ENCODE measurements around the gene ABCB10.
A peak's percentile ranks its signal among the peaks of the same experiment; 100 is the strongest.

The ABCB10 gene

GRCh38 chr1:229582715-229583114, 24.2 kb upstream of the ABCB10 start:
- no peak overlapping the region for H4K91ac ChIP-seq (ENCODE audit: low read depth, low read length)

DNA sequence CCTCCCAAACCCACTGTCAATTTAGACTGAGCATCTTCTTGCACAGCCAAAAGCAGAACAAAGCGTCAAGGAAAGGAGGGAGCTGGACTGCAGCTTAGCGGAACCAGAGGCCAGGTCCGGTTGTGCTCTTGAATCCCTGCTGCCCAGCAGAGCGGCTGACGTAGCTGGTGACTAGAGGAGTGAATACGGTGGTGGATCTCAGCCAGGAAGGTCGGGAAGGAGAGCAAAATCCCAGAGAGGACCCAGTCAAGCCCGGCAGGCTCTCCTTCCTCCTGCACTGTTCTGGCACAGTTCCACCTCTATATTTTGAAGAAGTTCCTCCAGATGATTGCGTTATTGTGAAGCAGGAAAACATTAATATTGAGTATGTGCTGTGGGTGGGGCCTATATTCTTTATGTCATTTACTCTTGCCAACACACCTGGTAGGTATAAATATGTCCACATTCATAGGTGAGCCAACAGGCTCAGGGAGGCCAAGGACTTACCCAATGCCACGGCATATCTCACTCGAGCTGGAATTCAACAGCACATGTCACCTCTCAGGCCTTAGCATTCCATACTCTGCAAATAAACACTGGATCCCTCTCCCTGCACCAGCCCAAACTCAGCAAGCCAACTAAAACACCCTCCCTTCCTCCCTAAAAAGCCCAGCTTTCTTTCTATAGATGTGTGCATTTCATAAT, 23.6 kb upstream of the ABCB10 start:
- Histone ChIP-seq H3K79me2 (ENCODE audit: control insufficient read depth, insufficient read depth, low read length, poor library complexity) (no peaks in the 10 kb centered on the region), H4K91ac (ENCODE audit: low read depth, low read length) (no peak overlapping the region), H4K12ac (ENCODE audit: low read depth, low read length) (no peak overlapping the region), H3K27ac (ENCODE audit: low read depth, low read length) (no peak overlapping the region), H2BK120ac (ENCODE audit: insufficient read depth, low read length, poor library complexity) (no peak overlapping the region), H3K23ac (ENCODE audit: low read length) (no peak overlapping the region), H3K27me3 (ENCODE audit: insufficient read depth, low read length) (no peaks in the 10 kb centered on the region), H3K14ac (ENCODE audit: low read length) (no peak overlapping the region), H3K79me1 (ENCODE audit: low read length) (no peaks in the 10 kb centered on the region), H3K4ac (ENCODE audit: low read depth, low read length) (no peak overlapping the region), H3K4me2 (ENCODE audit: low read length) (no peak overlapping the region), H3K4me3 (ENCODE audit: low read depth, low read length) (no peak overlapping the region), H2AFZ (ENCODE audit: insufficient read depth, low read length, poor library complexity) (no peak overlapping the region), H3K18ac (ENCODE audit: low read length) (no peak overlapping the region), H3K36me3 (ENCODE audit: control insufficient read depth in 1 of 2, insufficient read depth in 2 of 2, low read length in 2 of 2) (no peaks in the 10 kb centered on the region), H4K8ac (ENCODE audit: low read depth, low read length) (no peak overlapping the region), H2BK5ac (ENCODE audit: low read depth, low read length, poor library complexity) (no peak overlapping the region), H3K9me3 (ENCODE audit: insufficient read depth, low read depth, low read length) (no peaks in the 10 kb centered on the region), H2BK12ac (ENCODE audit: low read length) (no peak overlapping the region), H2AK5ac (ENCODE audit: low read length) (no peak overlapping the region), H3K9ac (ENCODE audit: low read length) (no peak overlapping the region), H3K4me1 (ENCODE audit: control insufficient read depth in 1 of 2, insufficient read depth in 2 of 2, low read length in 2 of 2) (no peaks in the 10 kb centered on the region)
- WGBS (ENCODE audit: extremely low coverage, insufficient coverage, insufficient read length): no CpG with 5 or more reads among the region's 11 CpGs
- peak in 1 of 2 donors; percentile 35 for DNase-seq

More at GRCh38 chr1:229582715-229583114, 24.2 kb upstream of the ABCB10 start:
- Histone ChIP-seq H3K27me3 (ENCODE audit: insufficient read depth, low read length) (no peaks in the 10 kb centered on the region), H3K9ac (ENCODE audit: low read length) (no peak overlapping the region), H4K12ac (ENCODE audit: low read depth, low read length) (no peak overlapping the region), H3K14ac (ENCODE audit: low read length) (no peak overlapping the region), H3K4me3 (ENCODE audit: low read depth, low read length) (no peak overlapping the region), H3K9me3 (ENCODE audit: insufficient read depth, low read depth, low read length) (no peaks in the 10 kb centered on the region), H3K79me2 (ENCODE audit: control insufficient read depth, insufficient read depth, low read length, poor library complexity) (no peaks in the 10 kb centered on the region), H3K23ac (ENCODE audit: low read length) (no peak overlapping the region), H2BK12ac (ENCODE audit: low read length) (no peak overlapping the region), H2AFZ (ENCODE audit: insufficient read depth, low read length, poor library complexity) (no peak overlapping the region), H3K4me2 (ENCODE audit: low read length) (no peak overlapping the region), H3K36me3 (ENCODE audit: control insufficient read depth in 1 of 2, insufficient read depth in 2 of 2, low read length in 2 of 2) (no peaks in the 10 kb centered on the region), H3K4me1 (ENCODE audit: control insufficient read depth in 1 of 2, insufficient read depth in 2 of 2, low read length in 2 of 2) (no peaks in the 10 kb centered on the region), H2AK5ac (ENCODE audit: low read length) (no peak overlapping the region), H3K18ac (ENCODE audit: low read length) (no peak overlapping the region), H3K79me1 (ENCODE audit: low read length) (no peaks in the 10 kb centered on the region), H3K4ac (ENCODE audit: low read depth, low read length) (no peak overlapping the region), H2BK120ac (ENCODE audit: insufficient read depth, low read length, poor library complexity) (no peak overlapping the region), H3K27ac (ENCODE audit: low read depth, low read length) (no peak overlapping the region), H4K8ac (ENCODE audit: low read depth, low read length) (no peak overlapping the region), H2BK5ac (ENCODE audit: low read depth, low read length, poor library complexity) (no peak overlapping the region)
- WGBS (ENCODE audit: extremely low coverage, insufficient coverage, insufficient read length): no CpG with 5 or more reads among the region's 4 CpGs
- no peak for DNase-seq

DNA sequence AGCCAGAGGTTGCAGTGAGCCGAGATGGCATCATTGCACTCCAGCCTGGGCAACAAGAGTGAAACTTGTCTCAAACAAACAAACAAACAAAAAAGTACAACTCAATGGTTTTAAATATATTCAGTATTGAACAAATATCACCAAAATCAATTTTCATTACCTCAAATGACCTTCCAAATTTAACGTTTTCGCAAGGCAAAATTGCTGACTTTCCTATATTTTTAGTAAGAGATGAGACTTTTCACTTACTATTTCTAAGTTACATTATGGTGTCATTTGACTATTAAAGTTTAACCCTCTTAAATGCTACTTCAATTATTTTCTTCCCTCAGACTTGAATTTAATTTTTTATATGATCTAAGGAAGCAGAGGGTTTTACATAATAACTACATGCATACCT, 23.0 kb upstream of the ABCB10 start:
- no peaks in the 10 kb centered on the region for H3K9me3 ChIP-seq (ENCODE audit: insufficient read depth, low read depth, low read length)
- H3K9ac ChIP-seq (ENCODE audit: low read length): no peak overlapping the region
- no peak overlapping the region for H3K18ac ChIP-seq (ENCODE audit: low read length)
- no peaks in the 10 kb centered on the region for H3K36me3 ChIP-seq (ENCODE audit: control insufficient read depth in 1 of 2, insufficient read depth in 2 of 2, low read length in 2 of 2)
- H3K79me2 ChIP-seq (ENCODE audit: control insufficient read depth, insufficient read depth, low read length, poor library complexity): no peaks in the 10 kb centered on the region
- H3K4me2 ChIP-seq (ENCODE audit: low read length): no peak overlapping the region
- H3K14ac ChIP-seq (ENCODE audit: low read length): no peak overlapping the region
- no peak overlapping the region for H2AFZ ChIP-seq (ENCODE audit: insufficient read depth, low read length, poor library complexity)
- no peak overlapping the region for H3K23ac ChIP-seq (ENCODE audit: low read length)
- no peak overlapping the region for H3K4me3 ChIP-seq (ENCODE audit: low read depth, low read length)
- WGBS (ENCODE audit: extremely low coverage, insufficient coverage, insufficient read length): 100% methylated on average over 1 of the region's 3 CpGs
- DNase-seq: no peak
- H3K4me1 ChIP-seq (ENCODE audit: control insufficient read depth in 1 of 2, insufficient read depth in 2 of 2, low read length in 2 of 2): no peaks in the 10 kb centered on the region
- no peaks in the 10 kb centered on the region for H3K27me3 ChIP-seq (ENCODE audit: insufficient read depth, low read length)
- no peak overlapping the region for H4K8ac ChIP-seq (ENCODE audit: low read depth, low read length)
- no peak overlapping the region for H4K12ac ChIP-seq (ENCODE audit: low read depth, low read length)
- no peak overlapping the region for H3K4ac ChIP-seq (ENCODE audit: low read depth, low read length)
- H4K91ac ChIP-seq (ENCODE audit: low read depth, low read length): no peak overlapping the region
- no peak overlapping the region for H2BK12ac ChIP-seq (ENCODE audit: low read length)
- no peak overlapping the region for H2AK5ac ChIP-seq (ENCODE audit: low read length)
- no peak overlapping the region for H3K27ac ChIP-seq (ENCODE audit: low read depth, low read length)
- H2BK120ac ChIP-seq (ENCODE audit: insufficient read depth, low read length, poor library complexity): no peak overlapping the region
- H3K79me1 ChIP-seq (ENCODE audit: low read length): no peaks in the 10 kb centered on the region
- H2BK5ac ChIP-seq (ENCODE audit: low read depth, low read length, poor library complexity): no peak overlapping the region

DNA sequence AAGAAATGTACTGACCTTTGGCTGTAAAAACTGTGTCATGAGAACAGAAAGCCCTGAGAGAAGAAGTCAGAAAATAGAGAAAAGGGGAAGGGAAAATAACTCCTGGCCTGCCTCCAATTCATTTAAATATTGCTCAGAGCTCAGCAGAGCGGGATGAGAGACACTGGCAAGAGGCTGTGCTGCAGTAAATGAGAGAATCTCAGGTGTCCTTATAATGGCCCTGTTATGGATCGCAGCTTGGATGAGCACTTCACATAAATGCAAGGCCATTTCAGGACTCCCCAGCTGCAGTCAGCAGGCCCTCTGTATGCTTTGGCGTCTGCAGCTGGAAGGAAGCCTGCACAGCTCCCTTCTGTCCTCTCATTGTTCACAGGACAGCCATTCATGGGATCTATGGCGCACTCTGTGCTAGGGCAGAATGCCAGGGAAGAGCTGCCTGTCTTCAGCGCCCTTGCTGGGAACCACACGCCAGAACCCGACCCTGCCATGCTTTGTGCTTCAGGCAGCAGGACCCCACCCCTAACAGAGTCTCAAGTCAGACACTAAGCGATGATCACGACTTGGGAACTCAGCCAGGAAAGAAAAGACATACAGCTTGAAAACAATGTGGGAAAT, 20.7 kb upstream of the ABCB10 start:
- no peak overlapping the region for H3K4ac ChIP-seq (ENCODE audit: low read depth, low read length)
- no peak overlapping the region for H4K12ac ChIP-seq (ENCODE audit: low read depth, low read length)

More for the DNA sequence above, 20.7 kb upstream of the ABCB10 start:
- no peak overlapping the region for H2BK5ac ChIP-seq (ENCODE audit: low read depth, low read length, poor library complexity)
- H2BK120ac ChIP-seq (ENCODE audit: insufficient read depth, low read length, poor library complexity): no peak overlapping the region
- no peak overlapping the region for H3K23ac ChIP-seq (ENCODE audit: low read length)
- H3K79me1 ChIP-seq (ENCODE audit: low read length): no peaks in the 10 kb centered on the region
- no peak overlapping the region for H2BK12ac ChIP-seq (ENCODE audit: low read length)
- no peak overlapping the region for H3K4me2 ChIP-seq (ENCODE audit: low read length)
- H3K18ac ChIP-seq (ENCODE audit: low read length): no peak overlapping the region
- WGBS (ENCODE audit: extremely low coverage, insufficient coverage, insufficient read length): no CpG with 5 or more reads among the region's 9 CpGs
- no peak overlapping the region for H3K27ac ChIP-seq (ENCODE audit: low read depth, low read length)
- no peaks in the 10 kb centered on the region for H3K36me3 ChIP-seq (ENCODE audit: control insufficient read depth in 1 of 2, insufficient read depth in 2 of 2, low read length in 2 of 2)
- H2AK5ac ChIP-seq (ENCODE audit: low read length): no peak overlapping the region
- DNase-seq: no peak
- H3K14ac ChIP-seq (ENCODE audit: low read length): no peak overlapping the region
- no peaks in the 10 kb centered on the region for H3K79me2 ChIP-seq (ENCODE audit: control insufficient read depth, insufficient read depth, low read length, poor library complexity)
- H4K8ac ChIP-seq (ENCODE audit: low read depth, low read length): no peak overlapping the region
- no peaks in the 10 kb centered on the region for H3K27me3 ChIP-seq (ENCODE audit: insufficient read depth, low read length)
- no peaks in the 10 kb centered on the region for H3K9me3 ChIP-seq (ENCODE audit: insufficient read depth, low read depth, low read length)
- H3K4me3 ChIP-seq (ENCODE audit: low read depth, low read length): no peak overlapping the region
- no peak overlapping the region for H4K91ac ChIP-seq (ENCODE audit: low read depth, low read length)
- no peak overlapping the region for H3K9ac ChIP-seq (ENCODE audit: low read length)
- H3K4me1 ChIP-seq (ENCODE audit: control insufficient read depth in 1 of 2, insufficient read depth in 2 of 2, low read length in 2 of 2): no peaks in the 10 kb centered on the region
- no peak overlapping the region for H2AFZ ChIP-seq (ENCODE audit: insufficient read depth, low read length, poor library complexity)

Data from trophoblast cell (in vitro differentiated cells and primary cell).